ENCODE data around the gene CCNT1.
A peak's percentile ranks its signal among the peaks of the same experiment; 100 is the strongest.
"Not testable (repeated sequence)": the region's sequence is repeated elsewhere in the genome, so short reads cannot be mapped to it uniquely, and the experiment has no call there.

The CCNT1 gene

GRCh38 chr12:48716168-48716492, 377 bp downstream of the CCNT1 start:
- no peak for DNase-seq

GRCh38 chr12:48712209-48712608, 4.3 kb downstream of the CCNT1 start:
- DNase-seq (no peak), ATAC-seq (no peak)
- no peaks in the 10 kb centered on the region for H3K9me3 Mint-ChIP-seq
- no peaks in the 10 kb centered on the region for H3K27me3 Mint-ChIP-seq
- no peak overlapping the region for H3K27ac Mint-ChIP-seq
- no peak overlapping the region for H3K4me3 Mint-ChIP-seq
- H3K4me1 Mint-ChIP-seq, result peaks cover 59% of the 10 kb centered on the region

More at GRCh38 chr12:48716168-48716492, 377 bp downstream of the CCNT1 start:
- Mint-ChIP-seq H3K27ac (peak overlapping the region; percentile 99 to 100), H3K4me1 (peaks cover 34% of the 10 kb centered on the region), H3K4me3 (peak overlapping the region; percentile 87 to 95), H3K27me3 (no peaks in the 10 kb centered on the region), H3K9me3 (peaks cover 17 to 26% of the 10 kb centered on the region in 2 donors)
- ATAC-seq, result peak; percentile 27

- peak overlapping the region in 1 of 2 donors; percentile 90 for H3K27ac Mint-ChIP-seq
- not testable (repeated sequence) for ATAC-seq, DNase-seq
Observed at GRCh38 chr12:48698822-48699221, 17.7 kb downstream of the CCNT1 start.

GRCh38 chr12:48696626-48697025, 19.9 kb downstream of the CCNT1 start:
- Mint-ChIP-seq H3K9me3 (no peaks in the 10 kb centered on the region), H3K4me3 (no peak overlapping the region), H3K27me3 (no peaks in the 10 kb centered on the region), H3K4me1 (peaks cover 13% of the 10 kb centered on the region), H3K27ac (peak overlapping the region in 1 of 2 donors; percentile 27)
- DNase-seq (no peak), ATAC-seq (no peak)

More at GRCh38 chr12:48698822-48699221, 17.7 kb downstream of the CCNT1 start:
- not testable (repeated sequence) for H3K27me3 Mint-ChIP-seq, H3K4me3 Mint-ChIP-seq, H3K9me3 Mint-ChIP-seq, H3K4me1 Mint-ChIP-seq

GRCh38 chr12:48695859-48696258, 20.6 kb downstream of the CCNT1 start:
- Mint-ChIP-seq H3K27me3 (no peaks in the 10 kb centered on the region), H3K27ac (peak overlapping the region in 1 of 2 donors; percentile 40), H3K4me3 (no peak overlapping the region), H3K4me1 (peaks cover 13% of the 10 kb centered on the region), H3K9me3 (no peaks in the 10 kb centered on the region)
- DNase-seq (no peak), ATAC-seq (no peak)

GRCh38 chr12:48694038-48694437, 22.5 kb downstream of the CCNT1 start:
- Mint-ChIP-seq H3K9me3 (no peaks in the 10 kb centered on the region), H3K4me3 (no peak overlapping the region), H3K27ac (no peak overlapping the region), H3K27me3 (no peaks in the 10 kb centered on the region), H3K4me1 (peaks cover 13% of the 10 kb centered on the region)
- ATAC-seq, result no peak
- DNase-seq, result no peak

GRCh38 chr12:48693572-48693971, 22.9 kb downstream of the CCNT1 start:
- Mint-ChIP-seq H3K27me3 (no peaks in the 10 kb centered on the region), H3K4me3 (no peak overlapping the region), H3K9me3 (no peaks in the 10 kb centered on the region), H3K4me1 (peaks cover 17% of the 10 kb centered on the region), H3K27ac (peak overlapping the region in 1 of 2 donors; percentile 46)
- ATAC-seq, result no peak
- no peak for DNase-seq

- no peak overlapping the region for H3K4me3 Mint-ChIP-seq
- H3K9me3 Mint-ChIP-seq, result no peaks in the 10 kb centered on the region
- H3K27me3 Mint-ChIP-seq, result no peaks in the 10 kb centered on the region
- no peak for DNase-seq
- ATAC-seq, result no peak
- H3K4me1 Mint-ChIP-seq, result peaks cover 19% of the 10 kb centered on the region
- H3K27ac Mint-ChIP-seq, result peak overlapping the region in 1 of 2 donors; percentile 72
Observed at GRCh38 chr12:48691826-48692487, 24.6 kb downstream of the CCNT1 start.

- DNase-seq (no peak), ATAC-seq (no peak)
- H3K4me1 Mint-ChIP-seq, result peaks cover 19% of the 10 kb centered on the region
- H3K4me3 Mint-ChIP-seq, result no peak overlapping the region
- H3K27me3 Mint-ChIP-seq, result no peaks in the 10 kb centered on the region
- peak overlapping the region in 1 of 2 donors; percentile 13 for H3K27ac Mint-ChIP-seq
- no peaks in the 10 kb centered on the region for H3K9me3 Mint-ChIP-seq
Observed at GRCh38 chr12:48690990-48691389, 25.5 kb downstream of the CCNT1 start.

- DNase-seq, result no peak
- H3K4me1 Mint-ChIP-seq, result peaks cover 19% of the 10 kb centered on the region
- no peak overlapping the region for H3K27ac Mint-ChIP-seq
- H3K27me3 Mint-ChIP-seq, result no peaks in the 10 kb centered on the region
- no peak for ATAC-seq
- no peak overlapping the region for H3K4me3 Mint-ChIP-seq
- no peaks in the 10 kb centered on the region for H3K9me3 Mint-ChIP-seq
Observed at GRCh38 chr12:48690436-48690835, 26.1 kb downstream of the CCNT1 start.

- peak overlapping the region in 1 of 2 donors; percentile 2 for H3K27ac Mint-ChIP-seq
Observed at GRCh38 chr12:48688836-48689235, 27.7 kb downstream of the CCNT1 start.

GRCh38 chr12:48687592-48687991, 28.9 kb downstream of the CCNT1 start:
- H3K4me1 Mint-ChIP-seq, result peaks cover 12% of the 10 kb centered on the region
- H3K27ac Mint-ChIP-seq, result no peak overlapping the region
- ATAC-seq, result no peak
- H3K27me3 Mint-ChIP-seq, result no peaks in the 10 kb centered on the region
- H3K9me3 Mint-ChIP-seq, result no peaks in the 10 kb centered on the region
- DNase-seq, result no peak
- H3K4me3 Mint-ChIP-seq, result no peak overlapping the region

More at GRCh38 chr12:48688836-48689235, 27.7 kb downstream of the CCNT1 start:
- DNase-seq (no peak), ATAC-seq (no peak)
- H3K4me3 Mint-ChIP-seq, result no peak overlapping the region
- peaks cover 16% of the 10 kb centered on the region for H3K4me1 Mint-ChIP-seq
- H3K27me3 Mint-ChIP-seq, result no peaks in the 10 kb centered on the region
- H3K9me3 Mint-ChIP-seq, result no peaks in the 10 kb centered on the region

GRCh38 chr12:48686615-48687334, 29.7 kb downstream of the CCNT1 start:
- Mint-ChIP-seq H3K4me3 (no peak overlapping the region), H3K27me3 (no peaks in the 10 kb centered on the region), H3K9me3 (no peaks in the 10 kb centered on the region), H3K4me1 (peaks cover 12% of the 10 kb centered on the region), H3K27ac (peak overlapping the region in 1 of 2 donors; percentile 43)
- ATAC-seq, result no peak
- no peak for DNase-seq

GRCh38 chr12:48686037-48686595, 30.4 kb downstream of the CCNT1 start:
- no peaks in the 10 kb centered on the region for H3K27me3 Mint-ChIP-seq
- H3K27ac Mint-ChIP-seq, result no peak overlapping the region
- ATAC-seq (no peak), DNase-seq (no peak)
- no peak overlapping the region for H3K4me3 Mint-ChIP-seq
- peaks cover 12% of the 10 kb centered on the region for H3K4me1 Mint-ChIP-seq
- no peaks in the 10 kb centered on the region for H3K9me3 Mint-ChIP-seq

- ATAC-seq (no peak), DNase-seq (no peak)
- Mint-ChIP-seq H3K4me3 (peak overlapping the region in 1 of 2 donors; percentile 21), H3K9me3 (no peaks in the 10 kb centered on the region), H3K4me1 (peaks cover 27% of the 10 kb centered on the region), H3K27me3 (no peaks in the 10 kb centered on the region), H3K27ac (no peak overlapping the region)
Observed at GRCh38 chr12:48683534-48683933, 33.0 kb downstream of the CCNT1 start.

GRCh38 chr12:48682927-48683326, 33.6 kb downstream of the CCNT1 start:
- Mint-ChIP-seq H3K9me3 (no peaks in the 10 kb centered on the region), H3K4me1 (peaks cover 32% of the 10 kb centered on the region), H3K4me3 (peak overlapping the region; percentile 42 to 91), H3K27me3 (no peaks in the 10 kb centered on the region), H3K27ac (no peak overlapping the region)
- ATAC-seq, result no peak
- DNase-seq, result no peak

All from stimulated activated naive CD8-positive, alpha-beta T cell treated with anti-CD3 and anti-CD28 coated beads, Interleukin-15, amount 100 ng/mL, for 72 hours (primary cell).